ENCODE data around the gene DEPDC5.
A peak's percentile ranks its signal among the peaks of the same experiment; 100 is the strongest.

DEPDC5 gene

DNA sequence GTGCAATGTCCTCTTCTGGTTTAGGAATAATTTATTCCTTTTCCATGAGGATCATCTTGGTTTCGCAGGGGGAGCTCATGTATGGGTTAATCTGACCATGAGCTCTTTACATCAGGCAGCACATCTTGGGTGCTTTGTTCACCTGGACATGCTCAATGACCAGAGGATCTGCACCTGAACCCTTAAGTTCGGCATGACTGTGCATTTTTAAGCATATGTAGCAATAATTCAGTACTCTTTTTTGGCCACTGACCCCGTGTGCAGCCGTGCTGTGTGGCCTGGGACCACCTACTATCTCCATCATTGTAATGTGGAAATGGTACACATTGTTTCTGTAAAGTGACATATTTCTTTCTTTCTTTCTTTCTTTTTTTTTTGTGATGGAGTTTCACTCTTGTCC is 62.9 kb downstream of the DEPDC5 start:
- DNase-seq = no peak

- DNase-seq = no peak
Observed at GRCh38 chr22:31818481-31819392, 64.9 kb downstream of the DEPDC5 start.

- no peak for DNase-seq
Observed at GRCh38 chr22:31820655-31821054, 66.8 kb downstream of the DEPDC5 start.

DNA sequence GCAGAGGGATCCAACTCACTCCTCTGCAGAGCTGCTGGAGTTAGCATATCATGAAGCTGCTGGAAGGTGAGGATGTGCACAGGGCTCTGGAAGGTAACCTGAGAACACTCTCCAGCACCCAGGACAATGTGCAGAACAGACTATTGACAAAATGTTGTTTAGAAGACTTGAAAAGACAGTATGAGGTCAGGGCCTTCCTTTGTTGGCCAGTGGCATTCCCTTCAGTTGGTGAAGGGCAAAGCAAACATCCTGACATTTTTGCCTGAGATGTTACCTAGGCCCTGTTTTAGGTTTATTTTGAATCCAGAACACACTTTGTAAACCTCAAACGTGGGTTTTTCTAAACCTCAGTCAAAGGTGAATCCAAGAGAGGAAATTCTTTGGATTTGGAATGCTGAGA is 67.8 kb downstream of the DEPDC5 start:
- no peak for DNase-seq

DNA sequence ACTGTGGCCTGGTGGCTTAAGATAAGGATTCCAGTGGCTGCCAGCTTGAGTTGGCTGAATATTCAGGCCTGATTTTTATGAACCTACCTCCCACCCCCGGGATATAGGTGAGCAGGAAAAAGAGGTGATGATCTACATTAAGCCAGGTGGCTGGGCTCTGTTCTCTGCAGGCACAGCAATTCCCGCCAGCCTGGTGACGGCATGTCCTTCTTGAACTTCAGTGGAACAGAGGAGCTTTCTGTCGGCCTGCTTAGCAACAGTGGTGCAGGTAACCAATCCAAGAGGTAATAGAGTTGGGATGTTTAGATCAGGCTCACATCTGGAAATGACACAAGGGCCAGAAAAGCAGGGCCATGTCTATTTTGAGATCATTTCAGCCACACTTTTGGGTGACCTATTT is 68.7 kb downstream of the DEPDC5 start:
- no peak for DNase-seq

DNA sequence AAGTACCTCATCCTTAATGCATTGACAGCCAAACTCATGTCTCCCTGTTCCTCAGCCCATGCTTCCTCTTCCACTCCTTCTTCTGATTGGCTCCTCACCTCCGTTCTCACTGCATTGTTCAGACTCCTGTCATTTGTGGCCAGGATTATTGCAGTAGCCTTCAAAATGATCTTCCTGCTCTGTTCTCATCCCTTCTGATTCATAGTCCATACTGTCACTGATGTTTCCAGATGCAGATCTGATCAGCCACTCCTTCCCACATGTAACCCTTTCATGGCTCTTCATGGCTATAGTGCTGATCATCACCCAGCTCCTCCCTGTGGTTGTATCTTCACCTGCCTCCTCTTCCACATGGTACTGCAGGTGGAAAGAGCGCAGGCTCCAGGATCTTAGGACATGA is 71.7 kb downstream of the DEPDC5 start:
- no peak for DNase-seq

DNA sequence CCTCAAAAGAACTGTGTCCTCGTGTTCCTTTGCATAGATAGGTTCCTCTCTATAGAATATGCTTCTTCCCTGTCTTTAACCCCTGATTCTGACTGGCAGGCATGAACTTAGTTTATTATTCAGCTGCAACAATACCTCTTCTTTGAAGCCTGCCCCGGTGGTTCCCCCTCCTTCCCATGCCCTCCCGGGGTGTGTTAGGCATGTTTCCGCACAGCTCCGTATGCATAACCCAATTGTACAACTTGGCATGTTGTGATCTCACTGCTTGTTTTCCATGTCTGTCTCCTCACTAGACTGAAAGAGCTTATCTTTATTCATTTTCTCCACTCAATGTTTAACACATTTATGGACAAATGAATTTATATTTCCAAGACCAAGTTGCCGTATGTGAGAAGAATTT is 72.6 kb downstream of the DEPDC5 start:
- DNase-seq = no peak

- DNase-seq = no peak
Observed at GRCh38 chr22:31828739-31829138, 74.9 kb downstream of the DEPDC5 start.

DNA sequence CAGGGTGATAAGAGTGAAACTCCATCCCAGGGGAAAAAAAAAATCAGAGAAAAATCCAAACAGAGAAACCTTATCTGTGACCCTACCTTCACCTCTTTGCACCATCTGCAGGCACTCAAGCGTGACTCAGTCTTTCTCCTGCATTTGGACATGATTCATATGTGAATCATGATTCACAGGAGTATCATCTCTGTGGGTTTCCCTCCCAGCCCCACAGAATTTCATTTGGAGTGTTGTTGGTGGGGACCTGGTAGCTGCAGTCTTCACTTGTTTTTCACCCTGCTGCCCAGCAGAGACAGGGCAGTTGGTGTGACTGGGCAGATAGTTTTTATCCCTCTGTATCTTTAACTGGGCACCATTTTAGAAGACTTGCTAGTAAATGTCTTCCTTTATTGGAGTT is 75.7 kb downstream of the DEPDC5 start:
- no peak for DNase-seq

DNA sequence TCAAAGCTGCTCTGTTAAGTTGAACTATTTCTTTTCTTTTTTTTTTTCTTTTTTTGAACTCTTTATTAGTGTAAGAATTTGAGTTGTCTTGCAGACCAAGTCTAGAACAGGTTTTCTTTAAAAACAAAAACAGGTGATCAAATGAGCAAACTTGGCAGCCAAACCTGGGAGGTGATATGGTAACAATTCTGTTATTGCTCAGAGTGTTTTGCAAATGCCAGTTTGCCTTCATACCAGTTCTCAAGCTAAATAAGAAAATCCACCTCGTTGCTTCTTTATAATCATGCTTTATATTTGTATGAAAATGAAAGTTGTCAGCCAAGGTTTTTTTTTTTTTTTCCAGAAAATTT is 76.9 kb downstream of the DEPDC5 start:
- no peak for DNase-seq

- no peak for DNase-seq
Observed at GRCh38 chr22:31833930-31834329, 80.1 kb downstream of the DEPDC5 start.

- no peak for DNase-seq
Observed at GRCh38 chr22:31836010-31836409, 82.2 kb downstream of the DEPDC5 start.

- no peak for DNase-seq
Observed at GRCh38 chr22:31838917-31839316, 85.1 kb downstream of the DEPDC5 start.

GRCh38 chr22:31839986-31840385 is 86.2 kb downstream of the DEPDC5 start:
- no peak for DNase-seq

GRCh38 chr22:31840585-31840984 is 86.8 kb downstream of the DEPDC5 start:
- DNase-seq = no peak

DNA sequence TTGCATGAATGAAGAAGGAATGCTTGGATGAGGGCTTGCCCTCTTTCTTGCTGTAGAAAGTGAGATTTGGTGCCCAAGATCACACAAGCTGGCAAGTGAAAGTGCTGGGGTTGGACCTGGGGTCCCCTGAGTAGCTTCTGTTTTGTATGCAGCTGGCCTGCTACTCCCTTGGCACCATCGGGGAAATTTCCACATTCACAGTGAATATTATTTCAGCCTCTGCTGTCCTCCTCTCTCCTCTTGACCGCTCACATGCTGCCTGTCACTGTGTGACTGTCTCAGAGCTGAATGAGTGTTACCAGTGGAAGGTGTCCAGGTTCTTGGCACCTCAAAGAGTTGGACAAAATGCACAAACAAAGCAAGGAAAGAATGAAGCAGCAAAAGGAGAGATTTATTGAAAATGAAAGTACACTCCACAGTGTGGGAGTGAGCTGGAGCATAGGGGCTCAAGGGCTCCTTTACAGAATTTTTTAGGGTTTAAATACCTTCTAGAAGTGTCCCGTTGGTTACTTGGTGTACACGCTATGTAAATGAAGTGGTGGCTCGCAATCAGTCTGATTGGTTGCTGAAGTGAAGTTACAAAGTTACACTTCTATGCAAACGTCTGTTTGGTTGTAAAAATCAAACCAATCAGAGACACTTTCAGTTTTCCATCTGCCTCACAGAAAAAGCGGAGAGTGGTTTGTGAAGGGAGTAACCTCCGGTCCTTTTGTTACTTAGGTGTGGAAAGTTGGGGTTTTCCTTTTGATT is 87.4 kb downstream of the DEPDC5 start:
- DNase-seq = no peak

DNA sequence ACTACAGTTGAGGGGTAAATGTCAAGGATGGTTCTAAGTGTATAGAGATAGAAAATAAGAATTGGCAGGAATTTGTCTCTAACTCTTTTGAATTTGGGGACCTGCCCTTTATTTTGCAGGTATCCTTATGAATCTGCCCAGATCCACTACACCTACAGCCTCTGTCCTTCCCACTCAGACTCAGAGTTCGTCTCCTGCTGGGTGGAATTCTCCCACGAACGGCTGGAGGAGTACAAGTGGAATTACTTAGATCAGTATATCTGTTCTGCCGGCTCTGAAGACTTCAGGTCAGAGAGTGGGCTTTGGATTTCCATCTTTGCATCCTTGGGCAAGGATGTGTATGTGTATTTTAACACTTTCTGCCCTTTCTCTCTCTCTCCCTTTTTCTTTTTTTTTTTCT is 89.7 kb downstream of the DEPDC5 start:
- no peak for DNase-seq

DNA sequence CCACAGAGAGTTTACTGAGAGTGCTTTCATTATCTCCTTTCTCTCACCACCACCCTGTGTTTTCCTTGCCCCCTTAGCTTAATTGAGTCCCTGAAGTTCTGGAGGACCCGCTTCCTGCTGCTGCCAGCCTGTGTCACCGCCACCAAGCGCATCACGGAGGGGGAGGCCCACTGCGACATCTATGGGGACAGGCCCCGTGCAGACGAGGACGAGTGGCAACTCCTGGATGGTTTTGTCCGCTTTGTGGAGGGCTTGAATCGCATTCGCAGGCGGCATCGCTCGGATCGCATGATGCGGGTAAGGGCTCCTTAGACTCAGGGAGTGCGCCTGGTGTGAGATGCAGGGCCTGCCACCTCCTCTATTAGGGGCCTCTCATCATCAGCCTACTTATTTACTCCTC is 91.1 kb downstream of the DEPDC5 start:
- DNase-seq = no peak

GRCh38 chr22:31846161-31847115 is 92.6 kb downstream of the DEPDC5 start:
- no peak for DNase-seq

- DNase-seq = no peak
Observed at GRCh38 chr22:31848411-31848810, 94.6 kb downstream of the DEPDC5 start.

GRCh38 chr22:31850135-31850534 is 96.3 kb downstream of the DEPDC5 start:
- no peak for DNase-seq

- DNase-seq = peak; percentile 15 to 50
Observed at GRCh38 chr22:31852691-31853421, 99.0 kb downstream of the DEPDC5 start.
